Stimulated activated naive CD4-positive, alpha-beta T cell (primary cell): ENCODE results near the gene HMG20B.
A peak's percentile ranks its signal among the peaks of the same experiment; 100 is the strongest.
"Not testable (repeated sequence)": the region's sequence is repeated elsewhere in the genome, so short reads cannot be mapped to it uniquely, and the experiment has no call there.

Experiments
- DNase-seq, 6 experiments: peaks; one replicate each; lab custom pipeline; 2025; lab: John Stamatoyannopoulos, UW

Gene HMG20B

GRCh38 chr19:3556423-3556977 lies 16.2 kb upstream of the HMG20B start:
- DNase-seq = no peak

- DNase-seq = peak in 5 of 6 experiments; percentile 51 to 72 (median 58)
Observed at GRCh38 chr19:3556978-3557460, 15.7 kb upstream of the HMG20B start.

- DNase-seq = peak; percentile 87 to 93 (median 90)
Observed at GRCh38 chr19:3557461-3558248, 15.1 kb upstream of the HMG20B start, which contains the start of gene MFSD12. MFSD12 (minus strand) TSS chr19:3557586; CDS start chr19:3557403, 183 bp downstream.

- no peak for DNase-seq
Observed at GRCh38 chr19:3563709-3564524, 8.8 kb upstream of the HMG20B start.

- DNase-seq = no peak
Observed at GRCh38 chr19:3565139-3565538, 7.6 kb upstream of the HMG20B start.

- not testable (repeated sequence) for DNase-seq
Observed at GRCh38 chr19:3570042-3570441, 2.7 kb upstream of the HMG20B start.

- DNase-seq = no peak
Observed at GRCh38 chr19:3570606-3571011, 2.1 kb upstream of the HMG20B start.

- peak; percentile 96 to 99 (median 98) for DNase-seq
Observed at GRCh38 chr19:3572132-3572854, 451 bp upstream of the HMG20B start.

GRCh38 chr19:3573162-3573857 lies 566 bp downstream of the HMG20B start:
- no peak for DNase-seq

- DNase-seq = peak; percentile 53 to 83 (median 66)
Observed at GRCh38 chr19:3573858-3574637, 1.3 kb downstream of the HMG20B start.

GRCh38 chr19:3575260-3575741 lies 2.6 kb downstream of the HMG20B start:
- DNase-seq = no peak

GRCh38 chr19:3575949-3576673 lies 3.4 kb downstream of the HMG20B start:
- no peak for DNase-seq

GRCh38 chr19:3576696-3577443 lies 4.1 kb downstream of the HMG20B start:
- DNase-seq = no peak

- DNase-seq = no peak
Observed at GRCh38 chr19:3577723-3578344, 5.1 kb downstream of the HMG20B start.

GRCh38 chr19:3578390-3578789 lies 5.6 kb downstream of the HMG20B start:
- DNase-seq = no peak

GRCh38 chr19:3580156-3580934 lies 7.6 kb downstream of the HMG20B start:
- DNase-seq = no peak

GRCh38 chr19:3581792-3582191 lies 9.0 kb downstream of the HMG20B start:
- not testable (repeated sequence) for DNase-seq
